ENCODE results near the gene PPP5C.
A peak's percentile ranks its signal among the peaks of the same experiment; 100 is the strongest.
"Not testable (repeated sequence)": the region's sequence is repeated elsewhere in the genome, so short reads cannot be mapped to it uniquely, and the experiment has no call there.

The PPP5C gene

GRCh38 chr19:46386996-46387712, 40.3 kb downstream of the PPP5C start:
- DNase-seq (ENCODE audit: low read depth, low spot score) = no peak

GRCh38 chr19:46387713-46388130, 40.8 kb downstream of the PPP5C start:
- no peak for DNase-seq (ENCODE audit: low read depth, low spot score)

- no peak for DNase-seq (ENCODE audit: low read depth, low spot score)
These were observed 41.6 kb downstream of the PPP5C start for GRCh38 chr19:46388311-46389095.

- no peak for DNase-seq (ENCODE audit: low read depth, low spot score)
These were observed 43.4 kb downstream of the PPP5C start for GRCh38 chr19:46390121-46390858.

- no peak for DNase-seq (ENCODE audit: low read depth, low spot score)
These were observed 44.0 kb downstream of the PPP5C start for GRCh38 chr19:46390866-46391265.

GRCh38 chr19:46391296-46392251, 44.7 kb downstream of the PPP5C start:
- no peak for DNase-seq (ENCODE audit: low read depth, low spot score)

- DNase-seq (ENCODE audit: low read depth, low spot score) = no peak
These were observed 45.4 kb downstream of the PPP5C start for GRCh38 chr19:46392252-46392801.

- no peak for DNase-seq (ENCODE audit: low read depth, low spot score)
These were observed 46.0 kb downstream of the PPP5C start for GRCh38 chr19:46392837-46393236.

GRCh38 chr19:46393456-46394401, 46.8 kb downstream of the PPP5C start:
- DNase-seq (ENCODE audit: low read depth, low spot score) = no peak

GRCh38 chr19:46394402-46394797, 47.5 kb downstream of the PPP5C start:
- no peak for DNase-seq (ENCODE audit: low read depth, low spot score)

GRCh38 chr19:46397801-46398479, 51.1 kb downstream of the PPP5C start:
- DNase-seq (ENCODE audit: low read depth, low spot score) = not testable (repeated sequence)

- DNase-seq (ENCODE audit: low read depth, low spot score) = no peak
These were observed 55.8 kb downstream of the PPP5C start for GRCh38 chr19:46402725-46403124.

GRCh38 chr19:46404055-46404752, 57.3 kb downstream of the PPP5C start:
- no peak for DNase-seq (ENCODE audit: low read depth, low spot score)

GRCh38 chr19:46404753-46405468, 58.0 kb downstream of the PPP5C start:
- no peak for DNase-seq (ENCODE audit: low read depth, low spot score)

- DNase-seq (ENCODE audit: low read depth, low spot score) = no peak
These were observed 60.1 kb downstream of the PPP5C start for GRCh38 chr19:46406976-46407375.

GRCh38 chr19:46407856-46408663, 61.2 kb downstream of the PPP5C start:
- no peak for DNase-seq (ENCODE audit: low read depth, low spot score)

GRCh38 chr19:46408664-46409039, 61.8 kb downstream of the PPP5C start:
- peak; percentile 51 for DNase-seq (ENCODE audit: low read depth, low spot score)

All from astrocyte of the hippocampus (primary cell).